Measurements from ENCODE around the gene ZNF611. TPM values are rescaled to one million over a fixed set of nuclear protein-coding genes. Genes with fewer than 3 reads are reported as not detected.
"Not testable (repeated sequence)": the region's sequence is repeated elsewhere in the genome, so short reads cannot be mapped to it uniquely, and the experiment has no call there.

Gene ZNF611
- total RNA-seq, 1 donor from 2014 or later = 16.1 TPM

- H3K4me3 Mint-ChIP-seq (ENCODE audit: unreplicated experiment) = no peak overlapping the region
- TF ChIP-seq CTCF (IDR thresholded peaks at IDR 0.05) = no peak
- H3K4me1 Mint-ChIP-seq (ENCODE audit: unreplicated experiment) = peaks cover 31% of the 10 kb centered on the region
- H3K27ac Mint-ChIP-seq (ENCODE audit: unreplicated experiment) = no peak overlapping the region
- H3K36me3 Mint-ChIP-seq (ENCODE audit: unreplicated experiment) = peaks cover 10% of the 10 kb centered on the region
- H3K9me3 Mint-ChIP-seq (ENCODE audit: unreplicated experiment) = no peaks in the 10 kb centered on the region
- DNase-seq (ENCODE audit: extremely low spot score, unreplicated experiment) = no peak
- H3K27me3 Mint-ChIP-seq (ENCODE audit: unreplicated experiment) = no peaks in the 10 kb centered on the region
Observed at GRCh38 chr19:52685811-52686210, 49.0 kb downstream of the ZNF611 start.

GRCh38 chr19:52681216-52681615 is 53.6 kb downstream of the ZNF611 start:
- DNase-seq (ENCODE audit: extremely low spot score, unreplicated experiment); H3K27ac Mint-ChIP-seq (ENCODE audit: unreplicated experiment); H3K27me3 Mint-ChIP-seq (ENCODE audit: unreplicated experiment); H3K4me3 Mint-ChIP-seq (ENCODE audit: unreplicated experiment); H3K9me3 Mint-ChIP-seq (ENCODE audit: unreplicated experiment): not testable (repeated sequence)
- peaks cover 17% of the 10 kb centered on the region for H3K36me3 Mint-ChIP-seq (ENCODE audit: unreplicated experiment)
- peaks cover 12% of the 10 kb centered on the region for H3K4me1 Mint-ChIP-seq (ENCODE audit: unreplicated experiment)

DNA sequence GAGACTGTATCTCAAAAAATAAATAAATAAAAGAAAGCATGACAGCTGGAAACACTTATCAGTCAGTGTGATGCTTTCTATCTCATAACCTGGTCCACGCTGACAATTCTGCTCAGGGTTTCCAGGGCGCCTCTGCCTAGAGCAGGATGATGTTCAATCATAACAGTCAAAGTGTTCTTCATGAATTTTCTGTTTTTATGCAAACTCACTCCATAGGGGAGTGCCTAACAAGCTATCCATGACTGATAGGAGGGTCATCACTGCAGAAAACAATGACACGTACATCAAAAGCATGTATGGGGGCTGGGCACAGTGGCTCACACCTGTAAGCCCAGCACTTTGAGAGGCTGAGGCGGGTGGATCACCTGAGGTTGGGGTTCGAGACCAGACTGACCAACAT is 55.2 kb downstream of the ZNF611 start:
- TF ChIP-seq CTCF (IDR thresholded peaks at IDR 0.05) = no peak
- H3K9me3 Mint-ChIP-seq (ENCODE audit: unreplicated experiment) = no peaks in the 10 kb centered on the region
- peaks cover 5% of the 10 kb centered on the region for H3K4me1 Mint-ChIP-seq (ENCODE audit: unreplicated experiment)
- H3K4me3 Mint-ChIP-seq (ENCODE audit: unreplicated experiment) = no peak overlapping the region
- peaks cover 16% of the 10 kb centered on the region for H3K36me3 Mint-ChIP-seq (ENCODE audit: unreplicated experiment)
- peak overlapping the region; percentile 42 for H3K27ac Mint-ChIP-seq (ENCODE audit: unreplicated experiment)
- H3K27me3 Mint-ChIP-seq (ENCODE audit: unreplicated experiment) = no peaks in the 10 kb centered on the region
- no peak for DNase-seq (ENCODE audit: extremely low spot score, unreplicated experiment)

DNA sequence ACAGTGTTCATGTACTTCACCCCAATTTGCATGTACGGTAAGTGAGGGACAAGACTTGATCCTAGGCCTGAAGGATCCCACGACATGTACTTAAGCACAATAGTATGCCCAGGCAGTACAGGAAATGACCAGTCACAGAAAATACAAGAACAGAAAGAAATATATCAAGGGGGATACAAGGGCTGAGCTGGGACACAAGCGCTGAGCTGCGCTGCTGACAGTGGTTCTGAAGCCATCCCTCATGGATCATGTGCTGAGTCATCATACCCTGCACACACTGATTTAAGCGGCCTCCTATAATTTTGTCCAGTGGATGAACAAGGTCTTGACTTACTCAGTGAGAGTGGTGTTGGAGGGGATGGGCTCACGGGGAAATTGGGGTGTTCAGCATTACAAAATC is 59.6 kb downstream of the ZNF611 start:
- not testable (repeated sequence) for H3K4me3 Mint-ChIP-seq (ENCODE audit: unreplicated experiment); H3K36me3 Mint-ChIP-seq (ENCODE audit: unreplicated experiment); H3K27ac Mint-ChIP-seq (ENCODE audit: unreplicated experiment); H3K9me3 Mint-ChIP-seq (ENCODE audit: unreplicated experiment); H3K27me3 Mint-ChIP-seq (ENCODE audit: unreplicated experiment); DNase-seq (ENCODE audit: extremely low spot score, unreplicated experiment); H3K4me1 Mint-ChIP-seq (ENCODE audit: unreplicated experiment)

DNA sequence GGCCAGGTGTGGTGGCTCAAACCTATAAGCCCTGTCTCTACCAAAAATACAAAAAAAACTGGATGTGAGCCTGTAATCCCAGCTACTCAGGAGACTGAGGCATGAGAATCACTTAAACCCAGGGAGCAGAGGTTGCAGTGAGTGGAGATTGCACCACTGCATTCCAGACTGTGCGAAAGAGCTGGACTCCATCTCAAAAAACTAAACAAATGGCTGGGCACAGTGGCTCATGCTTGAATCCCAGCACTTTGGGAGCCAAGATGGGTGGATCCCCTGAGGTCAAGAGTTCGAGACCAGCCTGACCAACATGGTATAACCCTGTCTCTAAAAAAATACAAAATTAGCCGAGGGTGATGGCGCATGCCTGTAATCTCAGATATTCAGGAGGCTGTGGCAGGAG is 61.8 kb downstream of the ZNF611 start:
- DNase-seq (ENCODE audit: extremely low spot score, unreplicated experiment) = no peak

DNA sequence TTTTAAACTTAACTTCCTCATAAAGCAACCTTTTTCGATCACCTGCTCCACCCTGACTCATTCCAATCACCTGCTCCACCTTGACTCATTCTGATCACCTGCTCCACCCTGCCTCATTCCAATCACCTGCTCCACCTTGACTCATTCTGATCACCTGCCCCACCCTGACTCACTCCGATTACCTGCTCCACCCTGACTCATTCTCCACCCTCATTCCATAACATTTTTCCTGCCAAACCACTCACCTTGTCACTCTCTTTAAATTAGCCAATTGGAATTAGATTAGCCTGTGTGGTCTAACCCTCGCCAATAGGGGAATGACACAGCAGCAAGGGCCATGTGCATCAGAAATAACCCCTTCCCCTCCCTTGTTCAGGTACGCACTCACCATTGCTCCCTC is 64.8 kb downstream of the ZNF611 start:
- Mint-ChIP-seq H3K4me1 (ENCODE audit: unreplicated experiment) (peaks cover 10% of the 10 kb centered on the region), H3K4me3 (ENCODE audit: unreplicated experiment) (no peak overlapping the region), H3K36me3 (ENCODE audit: unreplicated experiment) (peaks cover 6% of the 10 kb centered on the region), H3K27me3 (ENCODE audit: unreplicated experiment) (no peaks in the 10 kb centered on the region), H3K27ac (ENCODE audit: unreplicated experiment) (no peak overlapping the region), H3K9me3 (ENCODE audit: unreplicated experiment) (no peaks in the 10 kb centered on the region)
- TF ChIP-seq CTCF (IDR thresholded peaks at IDR 0.05) = no peak
- DNase-seq (ENCODE audit: extremely low spot score, unreplicated experiment) = no peak

More for the DNA sequence above, 61.8 kb downstream of the ZNF611 start:
- Mint-ChIP-seq H3K4me1 (ENCODE audit: unreplicated experiment) (peaks cover 7% of the 10 kb centered on the region), H3K27ac (ENCODE audit: unreplicated experiment) (peak overlapping the region; percentile 27), H3K36me3 (ENCODE audit: unreplicated experiment) (peaks cover 11% of the 10 kb centered on the region), H3K27me3 (ENCODE audit: unreplicated experiment) (no peaks in the 10 kb centered on the region), H3K4me3 (ENCODE audit: unreplicated experiment) (no peak overlapping the region), H3K9me3 (ENCODE audit: unreplicated experiment) (no peaks in the 10 kb centered on the region)
- TF ChIP-seq CTCF (IDR thresholded peaks at IDR 0.05) = no peak
